ENCODE data around the gene MAP3K3.

The MAP3K3 gene

DNA sequence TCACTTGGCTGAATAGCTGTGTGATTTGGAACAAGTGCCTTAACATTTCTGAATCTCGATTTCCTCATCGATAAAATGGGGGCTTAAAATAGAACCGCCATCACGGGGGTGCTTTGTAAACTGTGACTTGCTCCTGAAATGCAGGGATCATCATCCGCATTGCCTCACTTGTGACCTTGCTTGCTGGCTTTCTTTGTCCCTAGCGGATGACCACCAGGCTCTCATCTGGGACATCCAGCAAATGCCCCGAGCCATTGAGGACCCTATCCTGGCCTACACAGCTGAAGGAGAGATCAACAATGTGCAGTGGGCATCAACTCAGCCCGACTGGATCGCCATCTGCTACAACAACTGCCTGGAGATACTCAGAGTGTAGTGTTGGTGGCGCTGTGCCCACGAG lies 33.4 kb upstream of the MAP3K3 start:
- TF ChIP-seq, protein P1, sequence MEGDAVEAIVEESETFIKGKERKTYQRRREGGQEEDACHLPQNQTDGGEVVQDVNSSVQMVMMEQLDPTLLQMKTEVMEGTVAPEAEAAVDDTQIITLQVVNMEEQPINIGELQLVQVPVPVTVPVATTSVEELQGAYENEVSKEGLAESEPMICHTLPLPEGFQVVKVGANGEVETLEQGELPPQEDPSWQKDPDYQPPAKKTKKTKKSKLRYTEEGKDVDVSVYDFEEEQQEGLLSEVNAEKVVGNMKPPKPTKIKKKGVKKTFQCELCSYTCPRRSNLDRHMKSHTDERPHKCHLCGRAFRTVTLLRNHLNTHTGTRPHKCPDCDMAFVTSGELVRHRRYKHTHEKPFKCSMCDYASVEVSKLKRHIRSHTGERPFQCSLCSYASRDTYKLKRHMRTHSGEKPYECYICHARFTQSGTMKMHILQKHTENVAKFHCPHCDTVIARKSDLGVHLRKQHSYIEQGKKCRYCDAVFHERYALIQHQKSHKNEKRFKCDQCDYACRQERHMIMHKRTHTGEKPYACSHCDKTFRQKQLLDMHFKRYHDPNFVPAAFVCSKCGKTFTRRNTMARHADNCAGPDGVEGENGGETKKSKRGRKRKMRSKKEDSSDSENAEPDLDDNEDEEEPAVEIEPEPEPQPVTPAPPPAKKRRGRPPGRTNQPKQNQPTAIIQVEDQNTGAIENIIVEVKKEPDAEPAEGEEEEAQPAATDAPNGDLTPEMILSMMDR (IDR thresholded peaks at IDR 0.05; ENCODE audit: low read depth, low read length), result no peak
- DNase-seq (ENCODE audit: low read depth in 2 of 2), result no peak
- no peak overlapping the region for H3K4me3 ChIP-seq (replicated peaks in 1 of 2; ENCODE audit: low read depth in 2 of 2, low read length in 2 of 2)

DNA sequence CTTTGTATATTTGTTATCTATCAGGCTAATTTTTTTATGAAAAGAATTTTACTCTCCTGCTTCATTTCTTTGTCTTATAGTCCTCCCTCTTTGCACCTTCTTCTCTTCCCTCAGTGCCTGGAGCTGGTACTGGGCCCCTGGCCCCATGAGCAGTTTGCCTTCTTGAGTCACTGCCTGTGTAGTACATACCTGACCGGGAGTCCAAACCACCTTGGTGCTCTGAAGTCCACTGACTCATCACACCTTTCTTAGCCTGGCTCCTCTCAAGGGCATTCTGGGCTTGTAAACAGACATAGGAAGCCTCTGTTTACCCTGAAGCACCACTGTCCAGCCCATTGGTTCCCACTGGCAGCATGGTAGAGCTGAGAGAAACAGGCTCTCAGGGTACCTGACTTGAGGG lies 32.6 kb upstream of the MAP3K3 start:
- no peak for DNase-seq (ENCODE audit: low read depth in 2 of 2)
- TF ChIP-seq, protein P1 (IDR thresholded peaks at IDR 0.05; ENCODE audit: low read depth, low read length), result no peak

DNA sequence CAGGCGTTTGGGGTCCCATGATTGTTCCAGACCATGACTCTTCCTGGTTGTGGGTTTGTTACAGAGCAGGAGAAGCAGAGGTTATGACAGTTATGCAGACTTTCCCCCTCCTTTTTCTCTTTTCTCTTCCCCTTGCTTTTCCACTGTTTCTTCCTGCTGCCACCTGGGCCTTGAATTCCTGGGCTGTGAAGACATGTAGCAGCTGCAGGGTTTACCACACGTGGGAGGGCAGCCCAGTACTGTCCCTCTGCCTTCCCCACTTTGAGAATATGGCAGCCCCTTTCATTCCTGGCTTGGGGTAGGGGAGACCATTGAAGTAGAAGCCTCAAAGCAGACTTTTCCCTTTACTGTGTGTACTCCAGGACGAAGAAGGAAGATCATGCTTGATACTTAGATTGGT lies 29.4 kb upstream of the MAP3K3 start:
- no peak for DNase-seq (ENCODE audit: low read depth in 2 of 2)
- no peak overlapping the region for H3K4me3 ChIP-seq (replicated peaks in 1 of 2; ENCODE audit: low read depth in 2 of 2, low read length in 2 of 2)
- TF ChIP-seq, protein P1 (IDR thresholded peaks at IDR 0.05; ENCODE audit: low read depth, low read length), result no peak

More for the DNA sequence above, 32.6 kb upstream of the MAP3K3 start:
- no peak overlapping the region for H3K4me3 ChIP-seq (replicated peaks in 1 of 2; ENCODE audit: low read depth in 2 of 2, low read length in 2 of 2)

DNA sequence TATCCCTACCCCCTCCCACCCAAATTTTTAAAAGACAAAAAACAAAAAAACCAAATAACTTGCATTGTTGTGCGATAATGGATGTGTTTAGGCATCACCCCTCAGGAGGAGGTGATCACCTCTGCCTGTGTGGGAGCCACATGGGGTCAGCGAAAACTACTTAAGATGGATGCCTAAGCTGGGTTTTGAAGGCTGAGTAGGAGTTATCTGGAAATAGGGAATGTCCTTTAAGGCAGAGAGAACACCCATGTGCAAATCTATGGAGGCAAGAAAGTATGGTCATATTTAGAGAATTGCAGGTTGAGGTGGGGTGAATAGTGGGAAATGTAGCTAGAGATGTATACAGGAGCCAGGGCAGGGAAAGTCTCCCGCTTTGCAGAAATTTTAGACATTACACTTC lies 27.1 kb upstream of the MAP3K3 start:
- no peak for DNase-seq (ENCODE audit: low read depth in 2 of 2)
- TF ChIP-seq, protein P1 (IDR thresholded peaks at IDR 0.05; ENCODE audit: low read depth, low read length), result no peak
- H3K4me3 ChIP-seq (replicated peaks in 1 of 2; ENCODE audit: low read depth in 2 of 2, low read length in 2 of 2), result no peak overlapping the region

DNA sequence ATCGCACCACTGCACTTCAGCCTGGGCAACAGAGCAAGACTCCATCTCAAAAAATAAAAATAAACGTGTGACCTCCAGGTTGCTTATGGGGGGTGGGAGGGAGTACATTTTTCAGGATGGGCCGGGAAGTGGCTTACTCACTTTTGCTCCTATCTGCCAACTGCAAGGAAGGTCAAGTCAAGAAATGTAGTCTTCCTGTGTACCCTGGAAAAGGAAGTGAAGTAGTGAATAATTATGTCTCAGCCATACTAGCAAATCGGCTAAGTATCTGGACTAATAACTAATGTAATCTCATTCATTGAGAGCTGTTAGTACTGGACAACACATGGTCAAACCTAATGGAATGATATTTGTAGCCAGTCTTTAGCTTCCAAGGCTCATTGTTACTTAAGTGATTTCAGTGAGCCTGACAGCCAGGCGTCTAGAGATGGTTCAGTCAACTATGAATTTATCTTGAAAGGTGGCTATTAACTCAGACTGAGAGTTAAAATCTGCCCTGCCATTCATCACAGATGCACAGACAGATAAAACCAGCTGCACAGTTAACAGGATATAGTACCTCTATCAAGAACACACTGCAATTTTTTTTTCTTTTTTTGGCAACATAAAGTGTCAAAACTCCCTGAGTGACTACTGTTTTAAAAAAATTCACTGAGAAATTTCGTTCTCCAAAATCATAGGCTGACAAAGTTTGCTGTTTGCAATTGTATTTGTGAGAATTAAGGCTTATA lies 25.2 kb upstream of the MAP3K3 start:
- peak in 1 of 2 donors; percentile 1 for DNase-seq (ENCODE audit: low read depth in 2 of 2)
- H3K4me3 ChIP-seq (replicated peaks in 1 of 2; ENCODE audit: low read depth in 2 of 2, low read length in 2 of 2), result no peak overlapping the region
- TF ChIP-seq, protein P1 (IDR thresholded peaks at IDR 0.05; ENCODE audit: low read depth, low read length), result no peak

DNA sequence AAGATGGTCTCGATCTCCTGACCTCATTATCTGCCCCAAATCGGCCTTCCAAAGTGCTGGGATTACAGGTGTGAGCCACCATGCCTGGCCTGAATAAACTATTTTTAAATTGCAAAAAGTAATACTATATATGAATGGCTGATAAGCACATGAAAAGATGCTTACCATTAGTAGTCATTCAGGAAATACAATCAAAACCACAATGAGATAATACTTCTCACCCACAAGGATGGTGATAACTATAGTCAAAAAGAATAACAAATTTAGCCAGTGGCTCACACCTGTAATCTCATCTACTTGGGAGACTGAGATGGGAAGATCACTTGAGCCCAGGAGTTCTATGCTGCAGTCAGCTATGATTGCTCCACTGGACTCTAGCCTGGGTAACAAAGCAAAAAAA lies 23.9 kb upstream of the MAP3K3 start:
- TF ChIP-seq, protein P1 (IDR thresholded peaks at IDR 0.05; ENCODE audit: low read depth, low read length), result no peak
- H3K4me3 ChIP-seq (replicated peaks in 1 of 2; ENCODE audit: low read depth in 2 of 2, low read length in 2 of 2), result no peak overlapping the region
- DNase-seq (ENCODE audit: low read depth in 2 of 2), result no peak

Measured in cardiac fibroblast (primary cell).